Embryonic facial prominence (tissue), 1 donor: Measurements from ENCODE around the gene SCG3.
"Not testable (repeated sequence)": the region's sequence is repeated elsewhere in the genome, so short reads cannot be mapped to it uniquely, and the experiment has no call there.

Experiments
- DNase-seq: peaks from one replicate; pipeline ENCODE4 v3.0.0-alpha.2; 2016; ENCODE audit errors: extremely low spot score

Gene SCG3

GRCh38 chr15:51681303-51681963 lies at the start of gene SCG3:
TSS of gene SCG3 (plus strand) at chr15:51681503. CDS start at chr15:51681756, 253 bp downstream.
- DNase-seq, result peak; percentile 50

DNA sequence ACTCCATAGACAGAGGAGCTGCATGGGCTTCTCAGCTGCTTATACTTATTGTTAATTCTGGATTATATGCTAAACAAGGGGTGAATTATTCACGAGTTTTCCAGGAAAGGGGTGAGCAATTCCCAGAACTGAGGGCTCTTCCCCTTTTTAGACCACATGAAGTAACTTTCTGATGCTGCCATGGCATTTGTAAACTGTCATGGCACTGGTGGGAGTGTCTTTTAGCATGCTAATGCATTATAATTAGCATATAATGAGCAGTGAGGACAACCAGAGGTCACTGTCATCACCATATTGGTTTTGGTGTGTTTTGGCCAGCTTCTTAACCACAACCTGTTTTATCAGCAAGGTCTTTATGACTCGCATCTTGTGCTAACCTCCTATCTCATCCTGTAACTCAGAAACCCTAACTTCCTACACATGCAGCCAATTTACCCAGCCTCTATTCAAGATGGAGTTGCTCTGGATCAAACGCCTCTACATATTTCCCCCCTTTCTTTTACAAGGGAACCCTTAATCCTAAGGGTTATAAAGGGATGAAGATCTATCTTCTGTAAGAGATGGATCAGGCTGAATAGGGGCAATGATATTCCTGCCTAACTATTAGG lies 46.6 kb upstream of the SCG3 start:
- no peak for DNase-seq

DNA sequence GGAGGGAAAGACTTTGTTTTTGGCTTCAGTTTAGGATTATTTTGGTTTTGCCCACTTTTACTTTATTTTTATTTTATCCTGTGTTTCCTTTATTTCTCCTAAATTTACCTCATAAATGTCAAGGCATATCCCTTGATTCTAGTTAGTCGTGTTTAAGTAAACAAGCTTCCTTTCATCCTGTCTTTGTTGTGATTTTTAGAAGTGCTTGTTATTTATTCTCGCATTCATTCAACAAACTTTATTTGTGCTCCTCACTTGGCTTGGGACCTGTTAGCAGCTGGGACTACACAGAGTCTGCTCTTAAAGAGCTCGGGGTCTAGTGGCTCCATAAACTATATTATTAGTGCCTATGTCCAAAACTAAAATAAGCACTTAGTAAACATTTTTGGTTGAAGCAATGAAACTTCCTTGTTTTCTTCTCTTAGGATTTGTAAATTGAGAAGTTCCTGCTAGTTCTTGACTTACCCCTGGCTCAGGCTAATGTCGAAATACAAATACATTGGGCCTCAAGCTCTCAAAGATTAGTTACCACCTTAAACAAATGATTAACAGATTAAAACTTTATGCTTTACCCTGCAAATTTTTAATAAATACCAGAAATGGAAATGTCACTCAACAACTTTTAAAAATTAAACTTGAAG lies 39.7 kb upstream of the SCG3 start:
- DNase-seq, result no peak

- DNase-seq, result no peak
Observed at GRCh38 chr15:51642696-51643095, 38.6 kb upstream of the SCG3 start.

DNA sequence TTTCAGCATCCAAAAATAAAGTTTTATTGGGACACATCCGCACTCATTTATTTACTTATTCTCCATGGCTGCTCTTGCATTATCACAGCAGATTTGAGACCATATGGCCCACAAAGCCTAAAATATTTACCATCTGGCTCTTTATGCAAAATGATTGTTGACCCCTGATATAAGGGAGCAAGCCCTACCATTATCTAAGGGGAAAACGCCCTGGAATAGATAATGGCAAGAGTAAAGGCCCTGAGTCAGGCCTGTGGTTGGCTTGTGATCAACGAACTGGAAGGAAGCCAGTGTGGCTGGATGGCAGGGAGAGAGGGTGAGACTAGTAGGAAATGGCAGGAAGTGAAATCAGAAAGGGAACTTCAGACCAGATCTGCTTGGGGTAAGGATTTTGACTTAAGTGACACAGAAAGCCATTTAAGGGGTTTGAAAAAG lies 34.2 kb upstream of the SCG3 start:
- DNase-seq, result no peak

DNA sequence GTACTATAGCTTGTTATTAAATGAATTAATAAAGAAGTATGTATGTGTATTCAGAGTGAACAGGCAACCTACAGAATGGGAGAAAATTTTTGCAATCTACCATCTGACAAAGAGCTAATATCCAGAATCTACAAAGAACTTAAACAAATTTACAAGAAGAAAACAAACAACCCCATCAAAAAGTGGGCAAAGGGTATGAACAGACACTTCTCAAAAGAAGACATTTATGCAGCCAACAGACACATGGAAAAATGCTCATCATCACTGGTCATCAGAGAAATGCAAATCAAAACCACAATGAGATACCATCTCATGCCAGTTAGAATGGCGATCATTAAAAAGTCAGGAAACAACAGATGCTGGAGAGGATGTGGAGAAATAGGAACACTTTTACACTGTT lies 33.2 kb upstream of the SCG3 start:
- DNase-seq, result not testable (repeated sequence)

DNA sequence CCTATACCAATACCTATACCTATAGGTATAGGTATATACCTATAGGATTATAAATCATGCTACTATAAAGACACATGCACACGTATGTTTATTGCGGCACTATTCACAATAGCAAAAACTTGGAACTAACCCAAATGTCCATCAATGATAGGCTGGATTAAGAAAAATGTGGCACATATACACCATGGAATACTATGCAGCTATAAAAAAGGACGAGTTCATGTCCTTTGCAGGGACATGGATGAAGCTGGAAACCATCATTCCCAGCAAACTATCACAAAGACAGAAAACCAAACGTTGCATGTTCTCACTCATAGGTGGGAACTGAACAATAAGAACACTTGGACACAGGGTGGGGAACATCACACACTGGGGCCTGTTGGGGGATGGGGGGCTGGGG lies 32.7 kb upstream of the SCG3 start:
- DNase-seq, result not testable (repeated sequence)

- peak; percentile 43 for DNase-seq
Observed at GRCh38 chr15:51649659-51650521, 31.4 kb upstream of the SCG3 start.

DNA sequence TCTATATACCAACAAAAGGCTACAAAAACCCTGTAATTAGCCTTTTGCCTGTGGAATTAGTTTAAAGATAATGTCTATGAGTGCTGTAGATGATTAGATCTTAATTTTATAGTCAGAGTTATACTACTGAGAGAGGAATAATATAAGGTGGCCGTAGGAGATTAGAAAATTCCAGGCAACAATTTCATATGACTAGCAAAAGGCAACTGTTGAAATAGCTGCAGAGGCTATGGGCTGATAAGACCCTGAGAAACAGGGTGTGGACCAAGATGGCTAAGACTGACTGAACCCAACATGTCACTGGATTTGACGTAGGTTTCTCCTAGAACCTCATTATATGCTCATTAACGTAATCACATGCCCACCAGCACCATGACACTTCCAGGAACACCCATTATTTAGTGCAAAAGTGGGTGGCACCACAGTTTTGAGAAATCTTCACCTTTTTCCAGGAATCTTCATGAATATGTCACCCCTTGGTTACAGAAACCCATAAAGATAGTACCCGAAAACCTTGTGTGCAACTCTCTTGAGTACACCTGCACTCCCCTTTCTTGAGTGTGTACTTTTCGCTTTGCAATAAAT lies 29.1 kb upstream of the SCG3 start:
- no peak for DNase-seq

GRCh38 chr15:51655401-51656057 lies 25.8 kb upstream of the SCG3 start:
- not testable (repeated sequence) for DNase-seq

- no peak for DNase-seq
Observed at GRCh38 chr15:51658664-51659063, 22.6 kb upstream of the SCG3 start.

DNA sequence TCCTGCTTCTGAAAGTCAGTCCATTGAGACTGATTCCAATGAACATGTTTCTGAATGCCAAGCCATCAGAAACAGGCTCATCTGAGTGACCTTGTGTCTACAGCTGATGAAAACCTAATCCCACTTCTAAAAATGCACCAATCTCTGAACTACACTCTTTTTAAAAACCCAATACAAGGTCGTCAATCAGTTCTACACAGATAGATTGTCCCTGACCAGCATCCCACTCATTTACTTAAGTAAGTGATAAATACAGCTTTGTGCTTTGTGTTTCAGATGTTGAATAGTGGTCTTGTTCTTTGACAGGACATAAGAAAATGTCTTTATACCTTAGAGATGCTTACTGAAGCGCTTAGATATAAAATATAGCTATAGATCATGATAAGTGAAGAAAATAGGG lies 20.2 kb upstream of the SCG3 start:
- no peak for DNase-seq

- DNase-seq, result no peak
Observed at GRCh38 chr15:51667478-51667877, 13.8 kb upstream of the SCG3 start.

- DNase-seq, result no peak
Observed at GRCh38 chr15:51668446-51668845, 12.9 kb upstream of the SCG3 start.

DNA sequence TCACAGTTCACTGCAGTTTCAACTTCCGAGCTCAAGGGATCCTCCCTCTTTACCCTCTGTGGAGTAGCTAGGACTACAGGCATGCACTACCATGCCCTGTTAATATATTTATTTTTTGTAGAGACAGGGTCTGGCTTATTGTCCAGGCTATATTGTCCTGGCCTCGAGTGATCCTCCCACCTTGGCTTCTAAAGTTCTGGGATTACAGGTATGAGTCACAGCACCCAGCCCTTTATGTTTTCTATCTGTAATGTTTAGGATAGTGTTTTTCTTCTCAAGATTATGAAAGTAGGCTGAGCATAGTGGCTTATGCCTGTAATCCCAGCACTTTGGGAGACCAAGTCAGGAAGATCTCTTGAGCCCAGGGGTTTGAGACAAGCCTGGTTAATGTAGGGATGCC lies 11.9 kb upstream of the SCG3 start:
- no peak for DNase-seq

GRCh38 chr15:51672155-51672687 lies 9.1 kb upstream of the SCG3 start:
- no peak for DNase-seq

GRCh38 chr15:51672913-51673857 lies 8.1 kb upstream of the SCG3 start:
- DNase-seq, result no peak

DNA sequence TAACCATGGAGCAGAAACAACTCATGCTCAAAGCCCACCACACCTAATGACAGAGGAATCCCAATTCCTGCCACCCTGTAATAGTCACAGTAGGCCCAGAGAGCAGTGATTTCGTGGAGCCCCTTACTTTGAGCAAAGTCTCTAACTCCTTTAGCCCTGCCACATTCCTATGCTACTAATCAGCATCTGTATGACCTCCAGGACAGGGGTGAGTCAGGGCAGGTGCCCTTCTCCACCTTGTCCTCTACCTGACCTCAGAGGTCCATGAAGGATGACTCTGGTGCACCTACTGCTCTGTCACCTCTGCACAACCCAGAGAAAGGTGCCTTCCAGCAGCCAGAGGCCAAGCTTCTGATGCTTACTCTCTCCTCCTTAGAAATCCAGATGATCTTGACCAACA lies 6.1 kb upstream of the SCG3 start:
- no peak for DNase-seq

- no peak for DNase-seq
Observed at GRCh38 chr15:51677021-51677420, 4.3 kb upstream of the SCG3 start.

DNA sequence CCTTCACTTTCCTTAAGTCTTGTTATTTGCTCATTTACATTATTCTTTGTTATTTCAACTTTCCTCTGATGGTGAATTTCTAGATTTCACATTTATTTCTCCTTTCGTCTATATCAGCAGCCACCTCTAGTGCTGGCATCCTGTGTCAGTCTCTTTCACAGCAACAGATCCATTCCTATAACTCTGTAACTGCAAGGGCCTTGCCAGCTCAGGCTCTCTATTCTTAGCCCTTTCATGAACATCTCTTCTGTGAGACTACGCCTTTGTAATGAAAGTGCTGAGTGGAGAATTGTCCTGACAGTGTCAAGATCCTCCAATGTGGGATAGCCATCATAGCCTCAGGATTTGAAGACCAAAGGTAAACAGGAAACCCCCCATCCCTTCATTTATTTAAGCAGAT lies 3.9 kb upstream of the SCG3 start:
- no peak for DNase-seq
